HUES48 (cell line): ENCODE results near the gene GPR39.

Experiments used
- H3K27ac ChIP-seq: one replicate; pipeline ENCODE4 v1.7.0; 2013; ENCODE audit warnings: low read depth, low read length, inconsistent platforms
- H3K27me3 ChIP-seq: 2 replicates; pipeline ENCODE4 v1.6.1; 2013; ENCODE audit warnings: mild to moderate bottlenecking, low read length; ENCODE audit not compliant: control insufficient read depth, insufficient read depth
- H3K36me3 ChIP-seq: 2 replicates; pipeline ENCODE4 v1.6.1; 2013; ENCODE audit warnings: low read length; ENCODE audit not compliant: control insufficient read depth, insufficient read depth
- H3K4me1 ChIP-seq: 2 replicates; pipeline ENCODE4 v1.6.1; 2013; ENCODE audit warnings: mild to moderate bottlenecking, low read length; ENCODE audit not compliant: control insufficient read depth, insufficient read depth
- H3K4me3 ChIP-seq: 2 replicates; pipeline ENCODE4 v1.5.1; 2013; ENCODE audit warnings: mild to moderate bottlenecking, low read depth, low read length
- H3K9ac ChIP-seq: 2 replicates; pipeline ENCODE4 v1.6.1; 2013; ENCODE audit warnings: mild to moderate bottlenecking, low read depth, low read length, moderate library complexity
- H3K9me3 ChIP-seq: 2 replicates; pipeline ENCODE4 v1.6.1; 2013; ENCODE audit warnings: low read length; ENCODE audit not compliant: control insufficient read depth, insufficient read depth

The GPR39 gene

GRCh38 chr2:132473174-132473883 lies 56.7 kb downstream of the GPR39 start:
- H3K36me3 ChIP-seq = no peaks in the 10 kb centered on the region
- H3K4me1 ChIP-seq = no peaks in the 10 kb centered on the region
- no peak overlapping the region for H3K9ac ChIP-seq

DNA sequence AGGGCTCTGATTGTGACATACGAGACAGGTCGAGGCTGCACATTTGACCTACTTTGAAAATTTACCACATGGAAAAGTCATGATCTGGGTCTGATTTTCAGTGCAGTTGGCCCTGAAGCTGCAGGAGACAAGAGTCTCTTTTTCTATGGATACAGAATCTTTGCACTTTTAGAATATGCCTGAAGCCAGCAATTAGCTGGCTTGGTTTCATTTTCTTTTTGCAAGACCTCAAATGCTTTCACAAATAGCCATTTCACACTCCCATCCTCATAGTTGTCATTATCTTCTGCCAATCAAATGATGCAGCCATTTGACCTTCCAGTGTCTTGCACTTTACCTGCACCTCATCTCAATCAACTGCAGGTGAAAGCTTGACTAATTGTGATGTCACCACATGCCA lies 59.0 kb downstream of the GPR39 start:
- no peaks in the 10 kb centered on the region; the same call in 1 of the 2 replicates for H3K9me3 ChIP-seq
- H3K4me1 ChIP-seq = no peaks in the 10 kb centered on the region
- no peaks in the 10 kb centered on the region for H3K27me3 ChIP-seq
- H3K36me3 ChIP-seq = no peaks in the 10 kb centered on the region
- no peak overlapping the region for H3K4me3 ChIP-seq
- no peak overlapping the region for H3K27ac ChIP-seq
- no peak overlapping the region for H3K9ac ChIP-seq

More at GRCh38 chr2:132473174-132473883, 56.7 kb downstream of the GPR39 start:
- Histone ChIP-seq H3K9me3 (no peaks in the 10 kb centered on the region; the same call in 1 of the 2 replicates), H3K27me3 (no peaks in the 10 kb centered on the region), H3K27ac (no peak overlapping the region), H3K4me3 (no peak overlapping the region)

GRCh38 chr2:132477436-132477835 lies 60.8 kb downstream of the GPR39 start:
- Histone ChIP-seq H3K9me3 (no peaks in the 10 kb centered on the region; the same call in 1 of the 2 replicates), H3K27ac (no peak overlapping the region), H3K4me1 (no peaks in the 10 kb centered on the region)

DNA sequence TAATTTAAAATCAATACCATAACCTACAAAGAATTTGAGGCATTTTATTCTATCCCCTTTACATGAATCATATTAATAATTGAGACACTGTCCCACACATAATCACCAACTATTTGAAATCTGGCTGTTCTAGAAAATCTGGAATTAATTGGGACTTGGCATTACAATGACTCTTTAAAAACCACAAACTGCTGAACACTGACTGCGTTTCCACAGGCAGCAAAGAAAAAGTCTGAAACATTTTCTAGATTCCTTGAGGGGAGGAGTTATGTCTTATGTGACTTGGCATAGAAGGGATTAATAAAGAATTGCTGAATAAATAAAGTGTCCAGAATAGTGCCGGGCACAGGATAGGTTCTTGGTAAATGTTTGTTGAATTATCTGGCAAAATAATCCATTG lies 61.4 kb downstream of the GPR39 start:
- H3K9ac ChIP-seq = no peak overlapping the region
- no peak overlapping the region for H3K27ac ChIP-seq
- H3K4me3 ChIP-seq = no peak overlapping the region
- H3K4me1 ChIP-seq = no peaks in the 10 kb centered on the region
- no peaks in the 10 kb centered on the region for H3K9me3 ChIP-seq
- H3K36me3 ChIP-seq = no peaks in the 10 kb centered on the region
- no peaks in the 10 kb centered on the region for H3K27me3 ChIP-seq

More at GRCh38 chr2:132477436-132477835, 60.8 kb downstream of the GPR39 start:
- Histone ChIP-seq H3K27me3 (no peaks in the 10 kb centered on the region), H3K36me3 (no peaks in the 10 kb centered on the region), H3K9ac (no peak overlapping the region), H3K4me3 (no peak overlapping the region)

GRCh38 chr2:132478461-132479105 lies 62.0 kb downstream of the GPR39 start:
- H3K4me1 ChIP-seq = no peaks in the 10 kb centered on the region
- H3K27ac ChIP-seq = no peak overlapping the region
- H3K27me3 ChIP-seq = no peaks in the 10 kb centered on the region
- H3K4me3 ChIP-seq = no peak overlapping the region
- no peak overlapping the region for H3K9ac ChIP-seq
- no peaks in the 10 kb centered on the region for H3K9me3 ChIP-seq
- H3K36me3 ChIP-seq = no peaks in the 10 kb centered on the region

- H3K27me3 ChIP-seq = no peaks in the 10 kb centered on the region
- H3K4me1 ChIP-seq = no peaks in the 10 kb centered on the region
- no peak overlapping the region for H3K9ac ChIP-seq
- no peak overlapping the region for H3K27ac ChIP-seq
- no peaks in the 10 kb centered on the region for H3K36me3 ChIP-seq
- no peak overlapping the region for H3K4me3 ChIP-seq
- H3K9me3 ChIP-seq = no peaks in the 10 kb centered on the region
Observed at GRCh38 chr2:132479155-132479554, 62.5 kb downstream of the GPR39 start.

GRCh38 chr2:132482821-132483220 lies 66.2 kb downstream of the GPR39 start:
- Histone ChIP-seq H3K36me3 (no peaks in the 10 kb centered on the region), H3K9me3 (no peaks in the 10 kb centered on the region), H3K9ac (no peak overlapping the region), H3K27ac (no peak overlapping the region), H3K4me1 (no peaks in the 10 kb centered on the region), H3K27me3 (no peaks in the 10 kb centered on the region), H3K4me3 (no peak overlapping the region)

- Histone ChIP-seq H3K9ac (no peak overlapping the region), H3K4me1 (no peaks in the 10 kb centered on the region)
Observed at GRCh38 chr2:132484144-132484543, 67.5 kb downstream of the GPR39 start.

DNA sequence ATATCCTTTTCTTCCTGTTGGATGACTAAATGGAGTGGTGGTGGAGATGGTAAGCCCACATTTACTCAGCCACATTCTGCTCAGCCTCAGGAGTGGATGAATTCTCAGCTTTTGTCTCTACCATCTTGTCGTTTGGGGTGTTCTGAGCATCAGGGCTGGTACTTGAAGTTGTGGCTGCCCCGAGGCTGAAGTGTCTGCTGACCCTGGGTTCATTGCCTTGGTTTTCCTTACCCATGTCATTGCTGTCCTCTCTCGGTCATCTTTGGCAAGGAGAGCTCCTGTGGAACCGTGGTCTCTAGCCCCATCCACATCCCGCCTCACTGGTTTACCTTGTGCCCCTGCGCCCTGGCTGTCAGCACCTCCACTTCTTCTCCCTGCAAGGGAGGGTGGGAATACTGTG lies 71.9 kb downstream of the GPR39 start:
- Histone ChIP-seq H3K9ac (no peak overlapping the region), H3K27me3 (no peaks in the 10 kb centered on the region), H3K9me3 (no peaks in the 10 kb centered on the region), H3K4me3 (no peak overlapping the region), H3K36me3 (no peaks in the 10 kb centered on the region), H3K27ac (no peak overlapping the region), H3K4me1 (no peaks in the 10 kb centered on the region)

More at GRCh38 chr2:132484144-132484543, 67.5 kb downstream of the GPR39 start:
- Histone ChIP-seq H3K27ac (no peak overlapping the region), H3K4me3 (no peak overlapping the region), H3K9me3 (no peaks in the 10 kb centered on the region), H3K27me3 (no peaks in the 10 kb centered on the region), H3K36me3 (no peaks in the 10 kb centered on the region)

DNA sequence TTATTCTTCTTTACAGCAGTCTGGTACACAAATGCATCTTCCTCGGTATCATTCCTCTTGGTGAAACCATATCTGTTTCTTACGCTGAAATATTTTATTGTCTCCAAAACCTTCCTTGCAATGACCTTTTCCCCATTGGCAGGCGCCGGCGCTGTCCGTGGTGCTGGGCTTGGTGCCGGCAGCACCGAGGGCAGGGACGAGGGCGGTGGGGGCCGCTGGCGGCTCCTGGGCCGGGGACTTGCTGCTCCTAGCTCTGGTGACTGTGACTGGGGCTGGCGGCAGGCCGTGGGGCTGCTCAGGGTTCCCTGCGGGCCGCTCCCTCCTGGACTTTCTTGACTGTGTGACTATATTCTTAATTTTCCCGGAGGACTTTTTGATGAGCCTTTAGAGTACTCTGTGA lies 72.5 kb downstream of the GPR39 start:
- Histone ChIP-seq H3K9ac (no peak overlapping the region), H3K9me3 (no peaks in the 10 kb centered on the region), H3K27me3 (no peaks in the 10 kb centered on the region), H3K4me1 (no peaks in the 10 kb centered on the region), H3K27ac (no peak overlapping the region), H3K4me3 (no peak overlapping the region), H3K36me3 (no peaks in the 10 kb centered on the region)

GRCh38 chr2:132495881-132496280 lies 79.3 kb downstream of the GPR39 start:
- Histone ChIP-seq H3K36me3 (no peaks in the 10 kb centered on the region), H3K27ac (no peak overlapping the region)

More at GRCh38 chr2:132495881-132496280, 79.3 kb downstream of the GPR39 start:
- no peak overlapping the region for H3K4me3 ChIP-seq
- H3K4me1 ChIP-seq = peaks cover 4% of the 10 kb centered on the region; the same call in 1 of the 2 replicates
- H3K9ac ChIP-seq = no peak overlapping the region
- H3K27me3 ChIP-seq = no peaks in the 10 kb centered on the region
- H3K9me3 ChIP-seq = no peaks in the 10 kb centered on the region
